ENCODE results near the gene CUTA. TPM values are rescaled to one million over a fixed set of nuclear protein-coding genes. Genes with fewer than 3 reads are reported as not detected.

The CUTA gene
- total and polyA plus RNA-seq, 5 experiments from 2014 or later = 198 to 441 (median 338) TPM

DNA sequence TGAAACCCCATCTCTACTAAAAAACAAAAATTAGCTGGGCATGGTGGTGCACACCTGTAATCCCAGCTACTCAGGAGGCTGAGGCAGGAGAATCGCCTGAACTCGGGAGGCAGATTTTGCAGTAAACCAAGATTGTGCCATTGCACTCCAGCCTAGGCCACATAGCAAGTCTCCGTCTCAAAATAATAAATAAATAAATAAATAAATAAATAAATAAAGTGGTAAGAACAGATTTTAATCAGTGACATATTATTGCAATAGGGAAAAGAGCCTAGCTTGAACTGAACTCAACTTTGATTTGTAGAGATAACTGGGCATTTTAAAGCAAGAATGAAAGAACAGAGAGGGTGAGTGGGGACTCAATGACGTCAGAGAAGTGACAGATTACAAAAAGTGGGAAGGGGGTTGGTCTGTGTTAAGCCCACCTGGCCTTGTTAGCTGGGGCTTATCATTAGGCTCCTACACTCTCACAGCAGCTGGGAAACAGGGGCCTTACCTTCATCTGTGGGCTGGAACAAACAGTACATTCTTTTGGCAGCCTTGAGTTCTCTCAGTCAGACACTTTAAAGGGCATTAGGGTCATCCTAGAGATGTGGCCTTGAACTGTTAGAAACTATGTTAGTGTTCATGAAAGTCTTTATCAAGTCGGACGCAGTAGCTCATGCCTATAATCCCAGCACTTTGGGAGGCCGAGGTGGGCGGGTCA lies 50.7 kb downstream of the CUTA start:
- Mint-ChIP-seq H3K4me1 (peaks cover 0 to 1% (median 0%) of the 10 kb centered on the region in 4 donors), H3K9me3 (no peaks in the 10 kb centered on the region)
- POLR2A ChIA-PET = interaction anchor here (0.6 to 0.8 kb wide), 3 partner anchors 9 to 195 kb away, joined by 3 to 5 read pairs (median 3); no protein-coding TSS in a partner anchor

More for the DNA sequence above, 50.7 kb downstream of the CUTA start:
- no peak for DNase-seq
- ATAC-seq = no peak
- Mint-ChIP-seq H3K27me3 (no peaks in the 10 kb centered on the region), H3K27ac (no peak overlapping the region), H3K36me3 (no peaks in the 10 kb centered on the region), H3K4me3 (no peak overlapping the region)

Small RNA genes lying within 50 kb of the gene (microRNA-seq; reads per million reads assigned to microRNA genes)
- not detected for gene MIR5004 (ENCODE audit: borderline microRNAs expressed)

Other genes with a start within 250 kb of the CUTA start
- gene COL11A2, start 225.6 kb downstream of the CUTA start, total RNA-seq = 1 to 10 TPM; 7.5 to 8.0 TPM
- gene COL11A2, start 225.6 kb downstream of the CUTA start, polyA plus RNA-seq = under 1 TPM; 0.08 to 0.48 (median 0.13) TPM
- 100 to 1,000 TPM; 126 to 127 TPM for gene RXRB, start 217.4 kb downstream of the CUTA start, total RNA-seq
- 10 to 100 TPM in 1 of 3 donors, 1 to 10 TPM in 2; 6.6 to 10.9 (median 7.3) TPM for gene RXRB, start 217.4 kb downstream of the CUTA start, polyA plus RNA-seq
- gene SLC39A7, start 217.2 kb downstream of the CUTA start, total RNA-seq = 10 to 100 TPM; 35.5 to 36.4 TPM
- gene SLC39A7, start 217.2 kb downstream of the CUTA start, polyA plus RNA-seq = 10 to 100 TPM; 18.8 to 23.8 (median 21.8) TPM
- 10 to 100 TPM; 28.7 to 29.0 TPM for gene HSD17B8, start 213.5 kb downstream of the CUTA start, total RNA-seq
- gene HSD17B8, start 213.5 kb downstream of the CUTA start, polyA plus RNA-seq = 10 to 100 TPM; 75.0 to 79.2 (median 75.9) TPM
- 10 to 100 TPM; 58.3 to 59.1 TPM for gene RING1, start 209.6 kb downstream of the CUTA start, total RNA-seq
- gene RING1, start 209.6 kb downstream of the CUTA start, polyA plus RNA-seq = 10 to 100 TPM; 12.1 to 12.5 (median 12.4) TPM
- gene VPS52, start 146.2 kb downstream of the CUTA start, total RNA-seq = 100 to 1,000 TPM; 116 TPM
- 10 to 100 TPM in 2 of 3 donors, 1 to 10 TPM in 1; 9.3 to 19.3 (median 15.2) TPM for gene VPS52, start 146.2 kb downstream of the CUTA start, polyA plus RNA-seq
- 1,000 to 10,000 TPM; 4,620 to 4,686 TPM for gene RPS18, start 146.0 kb downstream of the CUTA start, total RNA-seq
- gene RPS18, start 146.0 kb downstream of the CUTA start, polyA plus RNA-seq = over 10,000 TPM in 2 of 3 donors, 1,000 to 10,000 TPM in 1; 9,896 to 11,320 (median 11,293) TPM
- gene B3GALT4, start 141.0 kb downstream of the CUTA start, total RNA-seq = 10 to 100 TPM; 37.8 to 41.9 TPM
- 10 to 100 TPM; 14.5 to 20.4 (median 18.7) TPM for gene B3GALT4, start 141.0 kb downstream of the CUTA start, polyA plus RNA-seq
- 10 to 100 TPM; 53.3 to 59.0 TPM for gene WDR46, start 128.9 kb downstream of the CUTA start, total RNA-seq
- 10 to 100 TPM; 71.3 to 83.7 (median 74.1) TPM for gene WDR46, start 128.9 kb downstream of the CUTA start, polyA plus RNA-seq
- gene PFDN6, start 128.5 kb downstream of the CUTA start, total RNA-seq = 10 to 100 TPM; 30.4 to 36.6 TPM
- gene PFDN6, start 128.5 kb downstream of the CUTA start, polyA plus RNA-seq = 10 to 100 TPM; 33.4 to 38.2 (median 35.5) TPM
- gene RGL2, start 119.2 kb downstream of the CUTA start, total RNA-seq = 10 to 100 TPM; 60.3 to 66.4 TPM
- 1 to 10 TPM; 5.3 to 9.9 (median 7.0) TPM for gene RGL2, start 119.2 kb downstream of the CUTA start, polyA plus RNA-seq
- gene TAPBP, start 104.0 kb downstream of the CUTA start, total RNA-seq = 100 to 1,000 TPM; 212 to 215 TPM
- gene TAPBP, start 104.0 kb downstream of the CUTA start, polyA plus RNA-seq = 100 to 1,000 TPM; 259 to 372 (median 327) TPM
- 10 to 100 TPM; 29.7 to 33.6 TPM for gene ZBTB22, start 100.4 kb downstream of the CUTA start, total RNA-seq
- gene ZBTB22, start 100.4 kb downstream of the CUTA start, polyA plus RNA-seq = 10 to 100 TPM; 10.4 to 13.4 (median 10.7) TPM
- gene DAXX, start 95.1 kb downstream of the CUTA start, total RNA-seq = 10 to 100 TPM; 88.0 to 88.1 TPM
- gene DAXX, start 95.1 kb downstream of the CUTA start, polyA plus RNA-seq = 100 to 1,000 TPM in 1 of 3 donors, 10 to 100 TPM in 2; 77.5 to 132 (median 86.5) TPM
- gene KIFC1, start 26.3 kb downstream of the CUTA start, total RNA-seq = 1 to 10 TPM in 1 of 2 experiments, under 1 TPM in 1; 0.60 to 1.2 TPM
- under 1 TPM in 2 of 3 donors, not detected in 1; 0.26 to 0.46 TPM for gene KIFC1, start 26.3 kb downstream of the CUTA start, polyA plus RNA-seq
- gene PHF1, start 7.1 kb downstream of the CUTA start, total RNA-seq = 100 to 1,000 TPM; 213 to 223 TPM
- gene PHF1, start 7.1 kb downstream of the CUTA start, polyA plus RNA-seq = 10 to 100 TPM; 44.3 to 71.4 (median 45.3) TPM
- gene SYNGAP1, start 2.0 kb upstream of the CUTA start, total RNA-seq = 10 to 100 TPM; 57.0 to 66.6 TPM
- gene SYNGAP1, start 2.0 kb upstream of the CUTA start, polyA plus RNA-seq = 1 to 10 TPM in 2 of 3 donors, under 1 TPM in 1; 0.38 to 1.9 (median 1.4) TPM
- gene ZBTB9, start 36.5 kb upstream of the CUTA start, total RNA-seq = 10 to 100 TPM; 10.6 to 11.9 TPM
- 10 to 100 TPM in 1 of 3 donors, 1 to 10 TPM in 2; 3.7 to 10.4 (median 6.4) TPM for gene ZBTB9, start 36.5 kb upstream of the CUTA start, polyA plus RNA-seq
- gene BAK1, start 162.2 kb upstream of the CUTA start, total RNA-seq = 10 to 100 TPM; 16.3 to 16.5 TPM
- 10 to 100 TPM; 11.8 to 20.9 (median 13.2) TPM for gene BAK1, start 162.2 kb upstream of the CUTA start, polyA plus RNA-seq
- 10 to 100 TPM; 44.3 to 46.2 TPM for gene ITPR3, start 203.2 kb upstream of the CUTA start, total RNA-seq
- 1 to 10 TPM in 2 of 3 donors, under 1 TPM in 1; 0.98 to 4.9 (median 2.4) TPM for gene ITPR3, start 203.2 kb upstream of the CUTA start, polyA plus RNA-seq